HG02642 (cell line): Measurements from ENCODE around the gene KRT33B.

Experiments used
- ATAC-seq: cut with Tn5 transposase; IDR thresholded peaks from one replicate; pipeline ENCODE4 v1.9.1; 2021; ENCODE audit warnings: mild to moderate bottlenecking; ENCODE audit not compliant: unreplicated experiment, poor library complexity

KRT33B gene

DNA sequence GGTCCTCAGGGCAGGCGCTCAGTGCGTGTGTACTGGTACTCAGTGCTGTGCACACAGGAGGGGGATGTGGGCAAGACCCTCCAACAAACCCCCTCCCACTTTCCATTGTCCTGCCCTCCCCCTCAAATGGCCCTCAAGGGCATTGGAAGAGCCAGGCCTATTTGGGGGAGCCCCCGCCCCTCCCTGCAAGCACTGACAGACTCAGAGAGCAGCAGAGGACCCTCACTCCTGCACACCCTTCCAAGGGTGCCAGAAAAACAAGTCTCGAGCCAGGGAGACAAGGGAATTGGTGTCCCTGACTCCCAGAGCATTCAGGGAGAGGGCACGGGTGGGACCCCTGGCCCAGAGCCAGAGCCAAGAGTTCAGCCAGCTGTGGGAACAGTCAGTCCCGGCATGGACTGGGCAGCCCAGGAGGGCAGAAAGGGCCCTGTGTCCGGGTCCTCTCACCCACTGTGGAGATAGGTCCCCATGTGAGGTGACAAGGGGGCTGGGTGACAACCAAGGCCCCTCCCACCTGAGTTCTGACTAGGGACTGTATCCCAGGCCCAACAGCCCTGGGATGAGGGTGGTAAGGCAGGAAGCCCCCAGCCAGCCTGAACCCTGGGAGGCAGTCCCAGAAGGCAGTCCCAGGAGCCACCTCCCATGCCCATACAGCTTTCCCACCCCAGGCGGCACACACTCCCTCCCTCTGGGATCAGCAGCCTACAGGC is 42.0 kb downstream of the KRT33B start:
- ATAC-seq: no peak

DNA sequence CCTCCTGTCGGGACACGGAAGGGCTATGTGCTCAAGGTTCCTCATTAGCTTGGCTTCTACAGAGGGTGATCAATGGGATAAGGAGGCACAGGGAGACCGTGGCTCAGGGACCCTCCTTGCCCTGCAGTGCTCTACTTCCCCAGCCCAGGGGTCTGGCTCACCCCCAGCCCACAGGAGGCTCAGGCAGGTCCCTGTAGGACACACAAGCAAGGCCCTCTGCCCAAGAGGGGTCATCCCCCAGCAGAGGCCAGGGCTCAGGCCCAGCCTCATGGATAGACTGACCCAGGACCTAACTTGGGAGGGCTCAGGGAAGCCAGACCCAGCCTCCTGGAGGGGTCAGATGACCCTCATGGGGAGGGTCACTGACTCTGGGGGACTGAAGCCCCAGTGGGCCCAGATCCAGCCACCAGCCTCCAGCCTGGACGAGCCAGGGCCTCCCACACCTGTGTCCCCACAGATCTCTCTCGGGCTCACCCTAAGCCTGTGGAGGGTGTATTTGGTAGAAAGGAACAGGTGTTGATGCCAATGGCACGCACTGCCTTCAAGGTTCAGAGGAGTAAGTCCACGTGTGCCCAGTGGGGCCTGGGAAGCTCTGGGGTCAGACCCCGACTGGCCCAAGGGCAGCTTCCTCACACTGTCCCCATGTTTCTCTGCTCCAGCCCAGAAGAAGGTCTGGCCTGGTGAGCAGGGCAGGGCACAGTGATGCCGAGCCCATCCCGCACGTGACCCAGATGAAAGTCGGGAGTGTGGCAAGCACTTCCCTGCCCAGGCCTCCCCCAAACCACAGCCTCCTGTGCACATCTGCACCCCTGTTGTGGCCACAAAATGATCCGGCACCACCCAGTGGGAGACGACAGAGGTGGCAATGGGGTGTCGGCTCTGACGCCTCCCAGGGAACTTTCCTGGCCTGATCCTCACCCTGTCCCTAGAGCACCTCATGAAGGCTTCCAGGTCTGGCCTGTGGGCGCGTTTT is 43.2 kb downstream of the KRT33B start:
- ATAC-seq: no peak

DNA sequence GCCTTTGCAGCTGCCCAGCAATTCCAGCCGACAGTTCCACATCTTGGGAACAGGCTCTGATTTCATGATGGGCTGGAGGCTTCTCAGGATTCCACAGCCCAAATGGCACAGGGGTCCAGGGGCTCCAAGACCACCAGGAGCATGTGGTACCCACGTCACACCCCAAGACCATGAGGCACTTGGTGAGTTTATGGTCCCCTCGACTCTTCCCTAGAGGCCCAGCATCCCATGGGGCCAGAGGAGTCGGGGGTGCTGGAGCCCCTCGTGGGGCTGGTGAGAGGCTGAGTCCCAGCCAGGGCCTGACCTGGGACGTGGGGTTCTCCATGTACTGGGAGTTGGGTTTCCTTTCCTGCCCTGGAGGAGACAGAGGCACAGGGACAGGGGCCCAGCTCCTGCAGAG is 44.0 kb downstream of the KRT33B start:
- no peak for ATAC-seq

DNA sequence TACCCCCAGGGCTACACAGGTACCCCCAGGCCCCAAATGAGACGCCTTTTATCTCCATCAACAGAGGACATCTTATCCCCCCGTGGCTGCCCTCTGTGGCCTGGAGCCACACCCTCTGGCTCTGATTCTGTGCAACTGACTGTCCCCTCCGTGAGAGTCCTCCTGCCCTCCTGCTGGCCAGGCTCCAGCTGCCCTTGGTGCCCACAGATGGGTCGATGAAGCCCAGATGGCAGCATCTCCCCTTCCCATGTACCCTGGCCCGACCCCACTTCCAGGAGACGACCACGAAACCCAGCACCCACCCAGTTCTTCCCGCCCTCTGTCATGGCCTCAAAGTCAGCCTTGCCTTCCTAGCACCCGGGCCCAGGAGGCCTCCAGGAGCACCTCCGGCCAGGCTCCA is 44.5 kb downstream of the KRT33B start:
- no peak for ATAC-seq

DNA sequence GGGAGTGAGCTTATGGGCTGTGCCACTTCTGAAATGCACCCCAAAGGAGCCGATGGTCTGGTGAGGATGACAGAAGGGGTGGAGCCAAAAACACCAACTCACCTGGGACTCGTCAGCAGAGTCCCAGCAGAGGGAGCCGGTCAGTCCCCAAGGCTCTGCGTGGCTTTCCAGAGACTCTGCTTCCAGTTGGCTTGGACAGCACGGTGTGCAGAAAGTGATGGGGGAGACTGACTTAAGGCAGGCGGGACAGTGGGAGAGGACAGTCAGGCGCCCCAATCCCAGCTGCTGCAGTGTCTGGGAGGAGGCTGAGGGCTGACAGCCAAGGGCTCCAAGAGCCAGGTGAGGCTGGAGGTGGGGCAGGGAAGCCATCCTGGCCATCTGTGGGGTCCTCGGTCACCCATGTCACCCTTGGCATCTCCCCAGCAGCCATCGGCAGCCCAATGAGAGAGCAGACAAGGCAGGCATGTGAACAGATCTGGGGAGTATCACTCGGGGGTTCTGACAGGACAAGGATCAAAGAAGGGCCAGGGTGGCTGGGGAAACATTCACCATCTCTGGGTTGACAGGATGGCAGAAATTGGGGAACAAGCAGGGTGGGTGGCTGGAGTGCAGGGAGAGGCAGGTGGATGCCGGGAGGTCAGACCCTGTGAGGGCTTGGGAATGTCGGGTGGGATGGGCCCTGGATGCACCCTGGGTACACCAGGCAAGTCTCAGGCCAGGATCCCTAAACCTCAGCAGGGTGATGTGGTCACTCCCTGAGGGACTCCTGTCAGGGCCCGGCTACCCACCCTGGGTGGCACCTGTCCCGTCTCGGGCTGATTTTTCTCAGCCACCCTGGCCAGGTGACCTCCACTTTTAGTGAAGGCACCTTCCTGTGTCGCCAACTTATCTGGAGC is 45.2 kb downstream of the KRT33B start:
- no peak for ATAC-seq

DNA sequence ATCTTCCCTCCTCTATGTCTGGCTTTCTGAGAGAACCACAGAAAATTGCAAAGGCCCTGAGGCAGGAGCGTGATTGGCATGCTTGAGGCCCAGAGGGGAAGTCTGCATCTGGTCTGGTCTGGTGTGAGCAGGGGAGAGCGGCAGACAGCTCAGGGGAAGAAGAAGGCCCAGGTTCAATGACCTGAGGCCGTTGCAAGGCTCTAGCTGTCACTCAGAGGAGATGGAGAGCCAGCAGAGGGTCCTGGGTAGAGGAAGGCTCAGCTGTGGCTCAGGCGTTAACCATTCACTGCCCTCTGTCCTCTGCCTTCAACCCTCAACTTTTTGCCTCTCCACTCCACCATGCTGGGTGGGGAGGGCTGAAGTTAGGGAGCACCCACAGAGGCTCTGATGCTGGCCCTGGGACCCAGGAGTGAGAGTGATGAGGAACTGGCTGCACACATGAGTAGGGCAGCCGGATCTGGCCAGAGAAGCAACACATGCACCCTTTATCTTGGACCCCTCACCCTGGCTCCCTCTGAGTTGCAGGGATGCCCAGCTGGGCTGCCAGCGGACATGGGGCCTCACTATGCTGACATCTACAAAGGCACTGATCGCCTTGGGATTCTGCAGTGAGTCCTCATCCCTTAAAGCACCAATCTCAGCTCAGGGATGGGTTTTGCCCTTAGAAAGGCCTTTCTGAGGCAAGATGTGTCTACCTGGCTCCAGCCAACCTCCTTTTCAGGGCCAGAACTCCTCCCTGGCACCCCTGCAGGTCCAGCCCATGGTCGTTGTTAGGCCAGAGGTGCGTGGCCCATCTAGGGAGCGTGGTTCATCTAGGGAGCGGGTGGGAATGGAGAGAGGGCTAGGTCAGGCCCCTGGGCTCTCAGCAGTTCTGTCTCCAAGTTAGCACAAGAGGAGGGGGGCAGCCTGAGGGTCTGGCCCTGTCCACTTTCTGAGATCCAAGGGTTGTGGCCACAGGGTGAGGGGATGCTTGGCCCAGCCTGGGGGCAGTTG is 46.4 kb downstream of the KRT33B start:
- ATAC-seq: no peak

DNA sequence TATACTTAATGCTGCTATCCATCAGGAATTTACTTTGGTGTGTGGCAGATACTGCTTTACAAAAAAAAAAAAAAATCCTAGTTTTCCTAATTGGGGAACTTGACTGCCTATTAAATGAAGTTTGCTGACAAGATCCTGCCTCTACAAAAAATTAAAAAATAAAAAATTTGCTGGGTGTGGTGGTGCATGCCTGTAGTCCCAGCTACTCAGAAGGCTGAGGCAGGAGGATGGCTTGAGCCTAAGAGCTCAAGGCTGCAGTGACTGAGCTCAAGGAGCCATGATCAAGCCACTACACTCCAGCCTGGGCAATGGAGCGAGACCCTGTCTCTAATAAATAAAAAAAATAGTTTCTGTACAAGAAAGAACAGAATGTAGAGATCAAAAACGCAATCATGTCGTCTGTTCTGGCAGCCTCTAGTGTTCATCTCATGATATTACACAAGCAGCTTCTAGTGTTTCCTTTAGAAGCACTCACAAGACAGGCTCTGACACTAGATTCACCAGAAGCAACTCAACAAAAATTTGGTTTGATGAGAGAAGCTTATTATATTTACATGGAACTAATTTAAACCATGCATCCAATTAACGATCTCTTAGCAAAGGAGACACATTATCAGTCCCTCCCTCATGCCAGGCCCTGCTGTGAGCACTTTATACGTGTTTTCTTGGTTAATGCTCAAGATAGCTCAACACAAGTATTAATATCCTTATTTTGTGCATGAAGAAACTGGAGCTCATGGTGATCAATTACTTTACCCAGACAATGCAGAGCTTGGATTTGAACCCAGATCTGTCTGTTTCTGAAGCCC is 47.3 kb downstream of the KRT33B start:
- ATAC-seq: no peak

DNA sequence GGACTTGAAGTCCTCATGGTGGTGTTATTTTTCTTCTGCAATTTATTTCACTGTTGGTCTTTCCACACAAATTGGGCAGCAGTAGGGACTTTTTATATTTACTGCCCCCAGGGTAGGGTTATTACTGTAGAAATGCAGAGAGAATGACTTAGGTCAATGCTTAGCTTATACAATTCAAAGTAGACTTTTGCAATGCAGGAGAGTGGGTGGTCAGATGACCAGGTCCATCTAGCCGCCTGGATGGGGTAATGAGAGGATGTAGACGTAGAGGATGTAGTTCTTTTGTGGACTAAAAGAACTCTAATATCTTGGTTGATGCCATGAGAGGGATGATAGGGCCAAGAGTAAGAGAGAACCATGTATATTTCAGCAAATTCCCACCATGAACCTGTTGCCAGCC is 51.4 kb downstream of the KRT33B start:
- no peak for ATAC-seq

DNA sequence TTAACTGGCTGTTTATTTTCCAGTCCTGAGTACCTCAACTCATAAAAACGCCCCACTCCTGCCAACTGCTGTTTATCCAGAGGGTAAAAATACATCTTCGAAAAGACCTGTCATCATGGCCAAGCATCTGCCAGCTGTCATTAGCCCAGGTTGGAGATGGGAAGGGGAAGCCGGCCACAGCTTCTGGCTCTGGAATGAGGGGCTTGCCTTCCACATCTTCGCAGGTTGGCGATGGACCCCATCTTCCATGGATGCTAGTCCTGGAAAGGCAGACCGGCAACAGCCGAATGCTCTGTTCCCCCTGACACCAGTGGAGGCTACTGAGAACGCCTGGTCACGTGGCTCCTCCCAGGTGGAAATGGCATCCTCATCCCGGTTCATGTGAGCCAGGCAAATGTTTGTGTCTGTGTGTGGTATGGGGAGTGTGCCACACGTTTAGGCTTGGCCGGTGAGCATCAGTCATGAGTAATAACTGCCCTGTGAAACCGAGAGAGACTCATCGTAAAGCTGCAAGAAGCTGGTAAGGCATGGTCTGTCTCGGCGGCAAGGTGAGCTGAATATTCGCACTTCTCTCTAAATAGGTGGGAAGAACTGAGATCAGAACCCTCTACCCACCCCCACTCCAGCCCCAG is 53.7 kb downstream of the KRT33B start:
- no peak for ATAC-seq

DNA sequence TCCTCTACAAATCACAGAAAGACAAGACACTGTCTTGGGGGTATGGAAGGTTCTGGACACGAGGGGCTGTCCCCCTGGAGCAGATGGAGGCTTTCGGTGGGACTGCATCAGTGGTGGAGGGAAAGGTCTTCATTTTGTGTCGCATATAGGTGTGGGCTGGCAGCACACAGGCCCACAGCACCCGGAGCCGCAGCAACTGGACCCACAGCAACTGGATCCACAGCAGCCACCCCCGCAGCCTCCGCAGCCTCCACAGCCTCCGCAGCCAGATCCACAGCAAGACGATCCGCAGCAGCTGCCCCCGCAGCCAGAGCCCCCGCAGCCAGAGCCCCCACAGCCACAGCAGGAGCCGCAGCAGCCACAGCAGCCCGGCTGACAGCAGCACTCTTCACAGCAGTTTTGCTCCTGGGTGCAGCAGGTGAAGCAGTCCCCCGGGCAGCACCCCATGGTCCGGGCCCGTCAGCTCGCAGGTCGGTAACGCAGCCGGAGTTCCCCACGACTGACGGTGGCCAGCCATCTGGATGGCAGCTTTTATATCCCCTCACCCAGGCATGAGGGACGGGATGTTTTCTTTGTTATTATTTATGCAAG is 54.3 kb downstream of the KRT33B start, which contains the start of gene KRTAP17-1:
TSS of gene KRTAP17-1 (minus strand) at position 507 of the 591 bp plus-strand sequence. CDS start at position 447, 60 bp downstream.
- no peak for ATAC-seq
